Progenitor cell of endocrine pancreas (in vitro differentiated cells): Measurements from ENCODE around the gene POFUT2. TPM values are rescaled to one million over a fixed set of nuclear protein-coding genes. Genes with fewer than 3 reads are reported as not detected.

ENCODE experiments used
- DNase-seq: peaks from one replicate; pipeline ENCODE4 v3.0.0; 2021; ENCODE audit warnings: low spot score; ENCODE audit not compliant: unreplicated experiment
- H3K27ac Mint-ChIP-seq: 2 replicates; pipeline ENCODE4 v1.8.0; 2021; ENCODE audit warnings: mild to moderate bottlenecking, moderate library complexity, mixed read lengths
- H3K27me3 Mint-ChIP-seq: 2 replicates; pipeline ENCODE4 v1.8.0; 2021; ENCODE audit warnings: mixed read lengths
- H3K36me3 Mint-ChIP-seq: 2 replicates; pipeline ENCODE4 v1.8.0; 2022; ENCODE audit warnings: mixed read lengths; ENCODE audit not compliant: insufficient read depth
- H3K4me1 Mint-ChIP-seq: 2 replicates; pipeline ENCODE4 v1.8.0; 2021; ENCODE audit warnings: low read depth, mixed read lengths
- H3K4me3 Mint-ChIP-seq: 2 replicates; pipeline ENCODE4 v1.8.0; 2021; ENCODE audit warnings: low read depth, mild to moderate bottlenecking, moderate library complexity, mixed read lengths
- H3K9me3 Mint-ChIP-seq: 2 replicates; pipeline ENCODE4 v1.8.0; 2021; ENCODE audit warnings: low read depth, mixed read lengths
- CTCF ChIP-seq: fragments of 200-600 bp; sonication (generic); IDR thresholded peaks from one replicate; pipeline ENCODE4 v1.5.0; 2021; ENCODE audit warnings: antibody characterized with exemption, mild to moderate bottlenecking; ENCODE audit not compliant: unreplicated experiment
- total RNA-seq: library from RNA; stranded (reverse); gene quantifications from 2 replicates; pipeline ENCODE4 v1.2.1, GENCODE V29; 2021

The POFUT2 gene
- total RNA-seq, 1 donor from 2014 or later, result 47.8 TPM

DNA sequence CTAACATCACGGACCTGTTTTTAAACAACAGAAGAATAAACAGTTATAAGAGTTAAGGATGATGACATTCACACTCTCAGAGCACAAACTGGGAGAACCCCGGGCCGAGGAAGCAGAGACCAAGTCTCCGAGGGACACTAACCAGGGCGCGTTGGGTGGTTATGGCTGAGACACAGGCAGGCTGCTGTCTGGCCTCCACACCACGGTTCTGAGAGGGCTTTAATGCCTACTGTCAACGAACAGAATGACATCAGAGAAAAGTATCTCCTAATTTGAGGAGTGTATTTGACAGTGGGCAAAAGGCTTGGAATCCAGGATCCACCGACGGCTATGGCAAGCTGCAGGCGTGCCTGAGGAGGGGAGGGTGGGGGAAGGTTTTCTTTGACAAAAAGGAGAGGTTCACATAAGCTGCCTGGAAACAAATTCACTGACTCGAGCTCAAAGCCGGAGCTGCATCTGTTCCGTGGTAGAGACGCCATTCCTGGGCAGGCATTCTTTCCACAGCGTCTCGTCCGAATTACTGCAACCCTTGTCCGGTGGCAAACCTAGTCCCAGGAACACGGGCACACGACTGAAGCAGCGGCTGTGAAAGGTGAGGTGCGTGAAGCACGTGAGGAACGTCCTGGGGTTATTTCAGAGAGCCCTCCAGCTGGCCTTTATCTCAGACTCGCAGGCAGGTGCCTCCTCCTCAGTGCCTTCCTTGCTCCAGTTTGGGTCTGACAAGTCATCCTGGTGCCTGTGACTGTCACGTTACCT lies 9.4 kb downstream of the POFUT2 start:
- no peak for TF ChIP-seq CTCF
- Mint-ChIP-seq H3K9me3 (no peaks in the 10 kb centered on the region), H3K4me1 (no peaks in the 10 kb centered on the region), H3K36me3 (peaks cover 19% of the 10 kb centered on the region), H3K4me3 (no peak overlapping the region), H3K27me3 (no peaks in the 10 kb centered on the region), H3K27ac (no peak overlapping the region)
- DNase-seq, result no peak

DNA sequence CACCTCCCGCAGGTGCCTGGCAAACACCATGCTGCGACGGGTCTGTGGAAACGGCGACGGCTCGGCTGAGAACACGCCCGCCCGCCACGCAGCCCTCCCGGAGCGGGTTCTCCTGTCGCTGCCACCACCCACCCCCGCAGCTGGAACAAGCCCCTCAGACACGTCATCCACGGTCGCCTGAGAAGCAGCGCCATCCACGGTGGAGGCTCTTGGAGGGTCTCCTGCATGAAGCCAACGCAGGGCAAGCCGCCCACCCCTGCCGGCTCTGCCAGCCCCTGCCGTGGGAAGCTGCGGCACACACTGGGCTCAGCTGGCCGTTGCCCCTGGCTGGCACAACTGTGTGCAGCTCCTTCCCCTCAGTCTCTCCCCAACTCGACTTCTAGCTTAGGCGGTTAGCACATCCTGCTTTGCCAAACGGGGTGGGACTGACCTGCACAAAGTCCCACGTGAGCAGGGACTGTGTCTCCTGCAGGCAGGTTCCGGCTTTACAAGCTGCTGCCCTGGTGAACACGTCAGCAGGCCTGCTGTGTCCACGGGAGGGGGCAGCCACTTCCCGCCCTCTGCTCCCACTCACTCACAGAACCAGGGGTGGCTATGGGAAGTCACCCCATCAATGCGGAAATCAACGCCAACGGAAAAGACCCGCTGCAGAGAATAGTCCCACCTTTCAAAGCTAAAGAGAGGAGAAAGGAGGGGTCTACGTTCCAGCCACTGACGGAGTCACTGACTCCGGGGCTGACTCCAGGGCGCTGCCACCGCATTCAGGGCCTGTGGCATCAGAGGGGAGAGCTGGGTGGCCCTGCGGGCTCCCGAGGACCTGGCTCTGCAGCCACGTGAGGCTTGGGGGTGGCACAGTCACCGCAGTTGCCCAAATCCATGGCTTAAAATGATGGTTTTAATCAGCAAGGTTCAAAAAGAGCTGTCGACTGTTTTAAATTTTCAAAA lies 10.3 kb downstream of the POFUT2 start:
- no peak for DNase-seq
- Mint-ChIP-seq H3K36me3 (peaks cover 19% of the 10 kb centered on the region), H3K27me3 (no peaks in the 10 kb centered on the region), H3K4me1 (no peaks in the 10 kb centered on the region), H3K27ac (no peak overlapping the region), H3K9me3 (no peaks in the 10 kb centered on the region), H3K4me3 (no peak overlapping the region)
- TF ChIP-seq CTCF, result no peak

- H3K36me3 Mint-ChIP-seq, result peaks cover 19% of the 10 kb centered on the region
- no peaks in the 10 kb centered on the region for H3K4me1 Mint-ChIP-seq
- no peak for TF ChIP-seq CTCF
- H3K27me3 Mint-ChIP-seq, result no peaks in the 10 kb centered on the region
- no peak overlapping the region for H3K4me3 Mint-ChIP-seq
- no peaks in the 10 kb centered on the region for H3K9me3 Mint-ChIP-seq
- no peak for DNase-seq
- no peak overlapping the region for H3K27ac Mint-ChIP-seq
These were observed 11.1 kb downstream of the POFUT2 start for GRCh38 chr21:45276596-45276995.

GRCh38 chr21:45270306-45270821 lies 17.3 kb downstream of the POFUT2 start:
- no peaks in the 10 kb centered on the region for H3K9me3 Mint-ChIP-seq
- no peak overlapping the region for H3K4me3 Mint-ChIP-seq
- H3K4me1 Mint-ChIP-seq, result no peaks in the 10 kb centered on the region
- peaks cover 20% of the 10 kb centered on the region for H3K36me3 Mint-ChIP-seq
- H3K27me3 Mint-ChIP-seq, result no peaks in the 10 kb centered on the region
- H3K27ac Mint-ChIP-seq, result no peak overlapping the region
- TF ChIP-seq CTCF, result no peak
- no peak for DNase-seq

DNA sequence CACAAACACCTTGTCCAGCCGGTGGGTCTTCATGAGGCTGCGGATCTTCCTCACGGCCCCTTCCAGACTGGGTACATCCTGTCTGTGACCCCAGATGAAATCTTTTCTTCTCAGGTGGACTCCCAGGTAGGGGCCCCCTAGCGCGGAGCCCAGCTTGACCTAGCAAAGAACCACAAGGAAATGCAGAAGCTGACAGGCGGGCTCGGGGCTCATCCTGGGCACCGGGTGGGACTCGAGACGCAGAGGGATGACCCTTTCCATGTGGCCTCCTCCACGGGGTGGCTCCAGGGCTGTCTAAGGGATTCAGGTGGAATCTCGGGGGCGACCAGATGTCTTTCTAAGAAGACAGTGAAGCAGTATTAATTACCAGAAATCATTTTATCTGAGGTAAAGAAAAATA lies 17.8 kb downstream of the POFUT2 start:
- no peak overlapping the region for H3K27ac Mint-ChIP-seq
- no peak for TF ChIP-seq CTCF
- H3K9me3 Mint-ChIP-seq, result no peaks in the 10 kb centered on the region
- no peaks in the 10 kb centered on the region for H3K27me3 Mint-ChIP-seq
- DNase-seq, result no peak
- H3K36me3 Mint-ChIP-seq, result peaks cover 22% of the 10 kb centered on the region
- H3K4me1 Mint-ChIP-seq, result no peaks in the 10 kb centered on the region
- H3K4me3 Mint-ChIP-seq, result no peak overlapping the region
